H4 (cell line): Measurements from ENCODE around the gene IL15. TPM values are rescaled to one million over a fixed set of nuclear protein-coding genes. Genes with fewer than 3 reads are reported as not detected.
"Not testable (repeated sequence)": the region's sequence is repeated elsewhere in the genome, so short reads cannot be mapped to it uniquely, and the experiment has no call there.

Experiments used
- DNase-seq: peaks from one replicate; pipeline ENCODE4 v3.0.0-alpha.2; 2015; ENCODE audit warnings: low spot score
- total RNA-seq: library from RNA; depleted of rRNA; stranded (reverse); fragments of >200 nt; shearing (Covaris generic); gene quantifications from 2 replicates; pipeline ENCODE4 v1.2.3, GENCODE V29; 2014

Gene IL15
- total RNA-seq, 1 experiment from 2014 or later = 12.0 TPM

DNA sequence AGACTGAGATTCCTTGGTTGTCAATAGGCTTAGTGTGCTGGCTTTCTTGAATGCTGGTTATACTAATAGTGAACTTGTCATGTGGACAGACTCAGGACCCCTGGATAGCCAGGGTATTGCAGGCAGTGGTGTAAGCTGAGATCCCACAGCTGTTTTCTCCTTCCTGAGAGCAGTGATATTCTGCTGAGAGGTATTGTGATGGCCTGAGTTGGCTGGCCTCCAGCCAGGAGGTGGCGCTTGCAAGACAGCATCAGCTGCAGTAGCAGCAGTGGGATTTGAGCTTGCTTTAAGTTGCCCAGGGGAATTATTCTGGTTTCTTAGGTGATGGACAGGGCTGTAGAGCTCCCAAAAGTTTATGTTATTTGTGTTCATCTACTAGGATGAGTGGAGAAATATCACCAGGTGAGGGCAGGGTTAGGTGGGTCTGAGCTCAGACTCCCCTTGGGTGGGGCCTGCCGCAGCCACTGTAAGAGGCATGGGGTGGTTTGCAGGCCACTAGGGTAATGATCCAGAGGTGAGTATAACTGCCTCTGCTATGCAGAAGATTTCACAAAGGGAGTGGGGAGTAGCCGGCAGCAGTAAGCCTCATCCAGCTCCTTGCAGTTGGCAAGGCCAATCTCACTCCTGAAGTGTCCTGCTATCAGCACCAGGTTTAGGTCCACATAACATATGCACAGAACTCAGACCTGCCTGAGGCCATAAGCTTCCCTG is 66.2 kb downstream of the IL15 start:
- DNase-seq = no peak

DNA sequence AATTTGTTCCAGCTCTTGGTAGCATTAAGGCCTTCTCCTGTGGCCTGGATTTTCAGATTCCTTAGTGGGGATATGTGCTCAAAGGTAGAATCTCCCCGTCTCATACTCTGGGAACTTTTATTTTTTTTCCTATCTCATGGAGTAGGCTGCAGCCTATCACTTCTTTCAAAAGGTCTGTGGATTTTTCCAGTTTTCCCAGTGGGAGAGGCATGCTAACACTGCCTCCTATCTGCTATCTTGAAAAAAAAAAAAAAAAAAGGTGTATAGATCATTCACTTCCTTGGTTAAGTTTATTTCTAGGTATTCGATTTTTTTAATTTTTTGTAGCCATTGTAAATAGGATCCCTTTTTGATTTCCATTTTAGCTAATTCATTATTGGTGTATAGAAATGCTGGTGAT is 67.1 kb downstream of the IL15 start:
- no peak for DNase-seq

DNA sequence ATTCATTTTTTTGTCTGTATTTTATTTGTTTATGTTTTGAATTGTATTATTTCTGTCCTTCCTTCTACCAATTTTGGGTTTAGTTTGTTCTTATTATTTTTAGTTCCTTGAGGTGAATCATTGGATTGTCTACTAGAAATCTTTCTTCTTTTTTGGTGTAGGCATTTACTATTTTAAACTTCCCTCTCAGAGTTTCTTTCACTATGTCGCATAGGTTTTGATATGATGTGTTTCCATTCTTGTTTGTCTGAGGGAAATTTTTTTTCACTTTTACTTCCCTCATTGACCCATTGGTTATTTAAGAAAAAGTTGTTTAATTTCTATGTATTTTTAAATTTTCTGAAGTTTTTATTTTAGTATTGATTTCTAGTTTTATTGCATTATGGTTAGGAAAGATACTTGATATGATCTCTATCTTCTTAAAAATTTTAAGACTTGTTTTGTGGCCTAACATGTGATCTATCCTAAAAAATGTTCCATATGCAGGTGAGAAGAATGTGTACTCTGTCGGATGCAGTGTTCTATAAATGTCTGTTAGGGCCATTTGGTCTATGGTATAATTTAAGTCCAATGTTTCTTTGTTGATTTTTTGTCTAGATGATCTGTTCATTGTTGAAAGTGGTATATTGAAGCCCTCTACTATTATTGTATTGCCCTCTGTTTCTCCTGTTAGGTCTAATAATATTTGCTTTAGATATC is 68.8 kb downstream of the IL15 start:
- no peak for DNase-seq

DNA sequence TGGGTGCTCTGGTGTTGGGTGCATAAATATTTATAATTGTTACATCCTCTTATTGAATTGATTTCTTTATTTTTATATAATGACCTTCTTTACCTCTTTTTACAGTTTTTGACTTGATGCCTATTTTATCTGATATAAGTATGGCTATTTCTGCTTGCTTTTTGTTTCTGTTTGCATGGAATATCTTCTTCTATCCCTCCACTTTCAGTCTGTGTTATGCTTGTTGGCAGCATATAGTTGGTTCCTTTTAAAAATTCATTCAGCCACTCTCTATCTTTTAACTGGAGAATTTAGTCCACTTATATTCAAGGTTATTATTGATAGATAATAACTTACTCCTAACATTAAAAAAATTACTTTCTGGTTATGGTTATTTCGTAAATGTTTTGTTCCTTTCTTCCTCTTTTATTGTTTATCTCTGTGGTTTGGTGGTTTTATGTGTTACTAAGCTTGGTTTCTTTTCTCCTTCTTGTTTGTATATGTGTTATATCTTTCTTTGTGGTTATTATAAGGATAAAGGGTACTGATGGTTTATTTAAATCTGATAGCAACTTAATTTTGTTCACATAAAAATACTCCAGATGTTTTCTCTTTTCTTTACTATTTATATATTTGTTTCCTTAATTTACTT is 69.5 kb downstream of the IL15 start:
- no peak for DNase-seq

DNA sequence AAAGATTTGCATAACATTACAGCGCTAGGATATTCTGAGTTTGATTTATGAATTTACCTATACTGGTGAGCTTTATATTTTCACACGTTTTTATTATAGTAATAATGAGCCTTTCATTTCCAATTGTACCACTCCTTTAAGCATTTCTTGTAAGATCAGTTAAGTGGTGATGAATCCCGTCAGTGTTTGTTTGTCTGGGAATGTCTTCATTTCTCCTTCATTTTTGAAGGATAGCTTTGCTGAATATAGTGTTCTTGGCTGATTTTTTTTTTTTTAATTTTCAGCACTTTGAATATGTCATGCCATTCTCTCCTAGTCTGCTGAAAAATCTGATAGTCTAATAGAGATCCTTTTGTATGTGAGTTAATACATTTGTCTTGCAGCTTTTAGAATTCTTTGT is 70.1 kb downstream of the IL15 start:
- DNase-seq = no peak

DNA sequence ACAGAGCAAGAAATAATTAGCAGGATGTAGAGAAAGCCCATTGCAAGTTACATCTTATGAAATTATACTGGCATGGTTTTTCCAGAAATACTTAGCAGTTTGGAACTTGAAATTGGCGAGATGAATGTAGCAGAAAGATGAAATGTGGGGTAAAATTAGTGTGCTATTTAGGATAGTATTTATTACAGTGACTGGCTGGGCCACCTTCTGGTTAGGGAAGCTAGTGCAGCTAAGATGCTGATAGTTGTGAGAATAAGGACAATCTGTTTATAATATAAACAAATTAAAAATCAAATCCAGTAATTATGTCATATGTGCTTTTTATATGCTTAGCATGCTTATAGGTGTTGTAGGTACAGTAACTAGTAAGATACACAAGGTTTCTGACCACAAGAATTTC is 74.8 kb downstream of the IL15 start:
- DNase-seq = no peak

DNA sequence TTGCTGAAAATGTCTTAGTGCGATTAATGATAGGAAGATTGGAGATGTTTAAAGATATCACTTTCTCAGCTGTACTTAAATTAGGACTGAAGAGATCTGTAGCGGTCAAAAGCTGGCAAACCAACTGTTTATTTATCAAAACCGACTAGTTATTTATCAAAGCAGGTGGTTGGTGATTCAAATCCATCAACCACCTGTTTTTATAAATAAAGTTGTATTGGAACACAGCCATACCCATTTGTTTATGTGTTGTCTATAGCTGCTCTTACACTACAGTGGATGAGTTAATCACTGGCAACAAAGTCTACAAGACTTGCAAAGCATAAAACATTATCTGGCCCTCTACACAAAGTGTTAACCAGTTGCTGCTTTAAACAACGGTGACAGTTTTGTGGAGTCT is 76.8 kb downstream of the IL15 start:
- DNase-seq = peak; percentile 22

DNA sequence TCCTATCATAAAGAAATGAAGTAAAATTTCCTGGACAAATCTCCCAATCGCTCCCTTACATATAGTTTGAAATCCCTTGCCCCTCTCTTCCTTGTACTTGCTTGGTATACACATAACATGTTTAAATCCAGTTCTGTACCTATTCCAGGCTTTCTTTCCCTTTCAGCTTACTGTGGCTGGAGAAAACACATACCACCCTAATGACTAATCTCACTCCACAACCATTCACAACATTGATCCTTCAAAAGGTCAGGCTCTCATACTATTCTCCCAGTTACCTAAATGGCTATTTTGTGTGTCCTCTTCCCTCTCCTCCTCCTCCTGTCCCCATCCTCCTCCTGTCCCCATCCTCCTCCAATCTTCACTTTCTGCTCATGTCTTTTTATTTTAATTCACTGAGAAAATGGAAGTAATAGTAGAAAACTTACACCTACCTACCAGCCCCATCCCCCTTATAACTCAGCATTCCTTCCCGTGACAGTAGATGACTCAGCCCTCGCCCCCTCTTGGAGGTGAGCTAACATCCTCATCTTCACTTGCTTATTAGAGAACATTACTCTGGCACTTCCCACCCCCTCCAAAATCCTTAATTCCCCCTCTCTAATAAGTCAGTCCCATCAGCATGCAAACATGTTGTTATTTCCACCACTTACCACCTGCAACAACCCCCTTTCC is 77.5 kb downstream of the IL15 start:
- no peak for DNase-seq

DNA sequence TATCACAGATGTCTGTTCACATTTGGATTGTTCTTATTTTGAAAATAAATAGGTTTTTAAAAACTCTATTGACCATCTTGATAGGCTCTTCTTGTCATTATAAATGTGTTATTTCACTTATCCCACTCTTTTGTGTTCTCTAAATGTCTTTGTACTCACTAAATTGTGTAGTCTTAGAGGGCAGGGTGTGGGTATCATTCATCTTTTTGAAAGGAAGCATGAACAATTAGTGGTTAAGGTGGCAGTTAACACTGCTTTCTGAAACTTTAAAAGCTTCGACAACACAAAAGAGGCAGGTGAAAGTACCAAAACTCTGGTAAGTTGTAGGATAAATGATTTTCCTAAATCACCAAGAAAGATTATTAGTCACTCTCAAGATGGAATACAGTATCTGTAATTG is 83.2 kb downstream of the IL15 start:
- DNase-seq = no peak

DNA sequence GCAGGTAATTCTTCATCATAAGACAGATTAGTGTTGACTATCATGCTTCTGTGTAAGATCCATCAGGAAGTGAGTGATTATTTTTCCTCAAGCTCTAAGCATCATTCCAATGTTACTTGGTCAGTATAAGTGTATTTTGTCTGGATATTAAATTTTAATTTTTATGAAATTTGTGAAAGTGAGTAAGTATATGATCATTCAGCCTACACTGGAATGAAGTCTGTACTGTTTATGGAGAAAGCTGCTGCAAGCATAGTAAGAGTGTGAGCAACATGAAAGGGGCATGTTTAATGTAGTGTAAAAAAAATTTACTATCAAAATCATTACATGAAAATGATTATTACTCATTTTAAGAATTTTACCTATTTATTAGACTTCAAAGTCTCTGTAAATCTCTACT is 84.8 kb downstream of the IL15 start:
- DNase-seq = no peak

DNA sequence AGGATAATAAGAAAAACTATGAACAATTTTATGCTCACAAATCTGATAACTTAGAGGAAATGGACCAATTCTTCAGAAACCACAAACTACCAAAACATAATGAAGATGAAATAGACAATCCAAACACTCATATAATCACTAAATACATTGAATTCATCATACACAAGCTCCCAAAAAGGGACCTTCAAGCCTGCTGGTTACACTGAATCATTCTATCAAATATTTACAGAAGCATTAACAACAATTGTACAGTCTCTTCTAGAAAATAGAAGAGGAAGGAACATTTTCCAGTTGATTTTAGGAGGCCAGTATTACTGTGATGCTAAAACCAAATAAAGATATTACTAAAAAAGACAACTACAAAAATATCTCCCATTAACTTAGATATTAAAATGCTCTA is 88.3 kb downstream of the IL15 start:
- no peak for DNase-seq

DNA sequence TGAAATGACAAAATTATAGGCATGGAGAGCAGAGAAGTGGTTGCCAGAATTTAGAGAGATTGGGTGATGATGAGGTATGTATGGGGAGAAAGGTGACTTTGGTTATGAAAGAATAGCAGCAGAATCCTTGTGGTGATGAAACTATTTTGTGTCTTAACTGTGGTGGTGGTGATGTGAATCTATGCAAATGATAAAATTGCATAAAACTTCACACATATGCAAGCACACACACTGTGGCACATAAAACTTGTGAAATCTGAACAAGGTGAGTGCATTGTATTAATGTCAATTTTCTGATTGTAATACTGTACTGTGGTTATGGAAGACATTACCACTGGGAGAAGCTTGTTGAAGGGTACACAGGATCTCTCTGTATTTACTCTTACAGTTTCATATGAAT is 91.0 kb downstream of the IL15 start:
- DNase-seq = no peak

DNA sequence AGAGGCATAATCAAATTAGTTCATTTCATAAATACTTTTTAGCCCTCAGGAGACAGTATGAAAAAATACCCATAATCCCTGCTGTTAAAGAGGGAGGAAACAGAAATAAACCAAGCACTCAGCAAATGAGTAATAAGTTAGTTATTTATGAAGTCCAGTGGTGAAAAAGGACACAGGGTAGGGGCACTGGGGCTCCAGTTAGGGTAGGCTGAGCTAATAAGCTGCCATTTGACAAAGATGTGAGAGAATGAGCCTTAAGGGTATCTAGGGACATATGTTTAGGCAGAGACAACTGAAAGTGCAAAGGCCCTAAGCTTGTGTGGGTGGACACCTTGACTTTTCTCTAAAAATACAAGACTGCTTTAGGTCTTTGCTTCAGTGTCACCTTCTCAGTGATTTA is 94.4 kb downstream of the IL15 start:
- no peak for DNase-seq

DNA sequence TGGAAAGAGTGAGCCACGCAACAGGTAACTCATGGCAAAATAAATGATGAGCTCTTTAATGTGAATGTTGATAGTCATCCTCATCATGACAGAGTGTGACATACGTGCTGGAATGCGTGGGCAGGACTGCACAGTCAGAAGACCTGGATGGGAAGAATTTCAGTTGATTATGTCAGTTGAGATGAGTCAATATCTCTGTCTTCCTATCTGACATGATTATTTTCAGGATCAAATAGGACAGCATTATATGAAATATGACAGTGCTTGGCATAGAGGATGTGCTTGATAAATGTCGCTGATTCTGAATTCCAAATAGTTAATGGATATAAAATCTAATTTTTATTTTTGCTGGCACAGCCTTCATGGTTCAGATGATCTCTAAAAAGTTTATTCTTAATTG is 95.1 kb downstream of the IL15 start:
- DNase-seq = no peak

DNA sequence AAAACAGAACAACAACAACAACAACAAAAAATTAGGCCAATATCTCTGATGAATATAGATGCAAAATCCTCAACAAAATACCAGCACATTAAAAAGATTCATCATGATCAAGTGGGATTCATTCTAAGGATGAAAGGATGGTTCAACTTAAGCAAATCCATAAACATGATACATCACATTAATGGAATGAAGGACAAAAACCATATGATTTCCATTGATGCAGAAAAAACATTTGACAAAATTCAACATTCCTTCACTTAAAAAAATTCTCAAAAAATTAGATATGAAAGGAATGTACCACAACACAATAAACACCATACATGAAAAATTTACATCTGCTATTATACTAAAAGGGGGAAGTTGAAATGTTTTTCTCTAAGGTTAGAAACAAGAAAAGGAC is 103.3 kb downstream of the IL15 start:
- no peak for DNase-seq

DNA sequence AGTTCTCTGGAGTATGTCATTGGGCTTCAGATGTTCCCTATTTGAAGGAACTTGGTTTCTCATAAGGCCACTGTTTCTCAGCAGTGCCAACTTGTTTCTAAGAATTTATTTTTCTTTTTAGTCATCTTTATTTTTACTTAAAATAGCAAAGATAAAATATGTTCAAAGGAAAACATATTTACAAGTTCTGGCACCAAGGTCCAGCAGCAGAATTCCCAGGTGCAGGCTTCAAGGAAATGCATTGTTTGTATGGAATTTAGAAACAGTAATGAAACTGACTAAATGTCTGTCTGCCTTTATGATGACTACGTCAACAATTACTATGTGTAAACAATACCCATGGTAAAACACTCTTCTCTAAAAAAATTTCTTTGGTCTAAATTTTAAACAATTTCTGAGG is 109.6 kb downstream of the IL15 start:
- DNase-seq = no peak

DNA sequence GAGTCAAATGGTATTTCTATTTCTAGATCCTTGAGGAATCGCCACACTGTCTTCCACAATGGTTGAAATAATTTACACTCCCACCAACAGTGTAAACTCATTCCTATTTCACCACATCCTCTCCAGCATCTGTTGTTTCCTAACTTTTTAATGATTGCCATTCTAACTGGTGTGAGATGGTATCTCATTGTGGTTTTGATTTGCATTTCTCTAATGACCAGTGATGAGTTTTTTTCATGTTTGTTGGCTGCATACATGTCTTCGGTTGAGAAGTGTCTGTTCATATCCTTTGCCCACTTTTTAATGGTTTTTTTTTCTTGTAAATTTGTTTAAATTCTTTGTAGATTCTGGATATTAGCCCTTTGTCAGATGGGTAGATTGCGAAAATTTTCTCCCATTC is 115.4 kb downstream of the IL15 start:
- DNase-seq = not testable (repeated sequence)

DNA sequence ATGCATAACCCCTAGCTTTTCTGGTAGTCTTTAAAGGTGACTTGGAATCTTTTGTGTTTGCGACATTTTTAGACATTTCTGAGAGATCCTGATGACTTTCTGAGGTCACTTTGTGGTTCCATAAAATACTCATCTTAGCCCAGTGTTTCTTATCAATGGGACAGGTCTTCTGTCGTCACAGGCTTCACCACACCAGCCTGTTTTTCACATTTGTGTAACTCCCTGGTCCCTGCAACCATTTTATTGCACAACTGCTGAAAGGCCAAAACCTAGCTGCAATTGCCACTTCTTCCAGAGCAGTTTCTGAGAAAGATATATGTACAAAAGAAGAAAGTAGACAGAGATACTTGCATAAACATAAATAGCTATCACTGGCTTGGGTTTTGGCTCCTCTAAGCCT is 120.9 kb downstream of the IL15 start:
- DNase-seq = no peak

DNA sequence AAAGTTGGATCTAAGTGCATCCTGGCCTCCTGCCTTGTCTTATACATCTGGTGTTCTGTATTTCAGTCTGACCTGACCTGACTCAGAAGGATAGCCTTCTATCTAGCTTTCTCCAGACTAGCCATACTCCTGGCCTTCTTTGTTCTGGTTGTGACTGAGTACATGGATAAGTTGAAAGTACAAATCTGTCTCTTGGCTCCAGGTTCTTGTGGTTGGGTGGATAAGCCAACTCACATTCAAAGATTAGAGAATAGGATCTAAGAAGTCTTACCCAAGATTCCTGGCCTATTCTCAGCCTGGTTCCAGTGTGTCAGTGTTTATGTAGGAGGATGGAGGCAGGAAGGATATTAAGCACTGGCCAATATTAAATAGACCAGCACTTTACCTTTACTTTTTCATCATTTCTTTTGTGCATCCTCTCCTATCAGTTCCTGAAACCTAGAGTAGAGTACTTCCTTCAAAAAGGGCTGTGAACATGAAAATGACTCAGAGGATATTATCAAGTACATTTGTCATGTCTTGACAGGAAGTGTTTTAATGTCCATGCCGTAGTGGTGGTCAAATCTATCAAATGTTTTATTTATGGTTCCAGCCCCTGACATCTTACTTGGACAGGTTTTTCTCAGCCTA is 123.5 kb downstream of the IL15 start:
- no peak for DNase-seq

DNA sequence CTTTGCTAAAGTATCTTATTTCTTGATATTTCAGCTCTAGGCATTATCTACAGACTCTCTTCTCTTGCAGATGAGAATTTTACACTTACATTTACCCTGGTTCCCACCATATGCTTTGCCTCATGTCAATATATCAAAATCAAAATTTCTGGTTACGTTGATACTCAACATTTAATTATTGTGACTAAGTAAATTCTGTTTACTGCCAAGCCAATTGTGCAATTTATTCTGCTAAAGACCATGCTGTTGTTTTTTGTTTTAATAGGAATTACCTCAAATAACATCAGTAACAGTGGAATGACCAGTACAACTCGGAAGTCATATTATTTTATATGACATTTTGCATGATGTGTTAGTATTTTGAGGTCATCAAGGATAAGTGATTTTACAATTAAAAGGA is 125.5 kb downstream of the IL15 start:
- DNase-seq = no peak

DNA sequence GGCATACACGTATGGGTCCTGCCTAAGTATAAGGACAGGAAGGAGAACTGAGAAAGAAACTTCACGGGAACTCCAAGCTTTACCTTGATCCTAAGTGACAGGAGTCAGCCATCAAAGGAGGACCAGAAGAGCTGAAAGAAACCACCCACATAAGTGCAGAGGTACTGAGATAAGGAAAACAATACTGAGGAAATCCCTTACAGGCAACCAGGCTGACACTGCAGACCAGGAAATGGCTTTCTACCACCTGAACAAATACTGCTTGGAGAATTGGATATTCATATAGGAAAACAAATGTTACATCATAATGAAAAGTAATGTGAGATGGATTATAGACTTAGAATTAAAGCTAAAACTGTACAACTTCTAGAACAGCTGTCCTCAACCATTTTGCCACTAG is 127.0 kb downstream of the IL15 start:
- no peak for DNase-seq

DNA sequence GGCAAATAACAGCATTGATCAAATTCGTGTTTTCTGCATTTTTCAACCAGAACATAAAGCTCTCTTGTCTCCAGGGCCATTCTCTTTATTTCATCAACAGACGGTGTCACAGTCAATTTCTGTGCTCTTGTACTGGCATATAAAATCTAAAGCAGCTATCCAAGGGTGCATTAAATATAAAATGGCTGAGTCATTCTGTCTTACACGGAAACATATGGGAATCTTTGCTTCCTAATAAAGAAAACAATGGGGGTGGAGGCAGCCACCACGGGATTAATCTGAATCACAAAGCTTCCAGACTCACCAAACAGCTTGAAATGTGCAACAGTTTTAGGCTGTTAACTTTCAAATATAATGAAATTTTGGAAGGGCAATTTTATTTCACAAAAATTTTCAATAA is 132.6 kb downstream of the IL15 start:
- DNase-seq = peak; percentile 14
